Stimulated activated CD4-positive, alpha-beta T cell treated with anti-CD3 and anti-CD28 coated beads, Interleukin-1b, Interleukin-23, amount 100 ng/mL, for 4 hours (primary cell): Measurements from ENCODE around the gene KLRD1.
"Not testable (repeated sequence)": the region's sequence is repeated elsewhere in the genome, so short reads cannot be mapped to it uniquely, and the experiment has no call there.

Experiments used
- DNase-seq, 2 donors: peaks; one replicate each; pipeline ENCODE4 v3.0.0-alpha.2; 2020; ENCODE audit warnings: low read depth in 2 of 2

Gene KLRD1

GRCh38 chr12:10368206-10369171 lies 60.8 kb downstream of the KLRD1 start:
- no peak for DNase-seq

- DNase-seq = no peak
These were observed 62.1 kb downstream of the KLRD1 start for GRCh38 chr12:10369557-10370415.

GRCh38 chr12:10371893-10372535 lies 64.3 kb downstream of the KLRD1 start:
- DNase-seq = not testable (repeated sequence)

GRCh38 chr12:10372559-10372958 lies 64.9 kb downstream of the KLRD1 start:
- no peak for DNase-seq

GRCh38 chr12:10374624-10375018 lies 67.0 kb downstream of the KLRD1 start:
- DNase-seq = no peak

GRCh38 chr12:10378737-10379136 lies 71.1 kb downstream of the KLRD1 start:
- not testable (repeated sequence) for DNase-seq
